Esophagus squamous epithelium (tissue), 5 donors: ENCODE data around the gene ATP1A1. TPM values are rescaled to one million over a fixed set of nuclear protein-coding genes. Genes with fewer than 3 reads are reported as not detected.
A peak's percentile ranks its signal among the peaks of the same experiment; 100 is the strongest.

Source experiments
- DNase-seq: peaks from one replicate; lab custom pipeline; 2025; lab: John Stamatoyannopoulos, UW
- H3K27ac ChIP-seq, 4 donors: fragments of 200-600 bp; sonication (generic); one replicate each; pipeline ENCODE4 v1.5.1; 2016 to 2019; ENCODE audit warnings: mild to moderate bottlenecking in 1 of 4
- H3K27me3 ChIP-seq, 4 donors: fragments of 200-600 bp; sonication (generic); 1 replicate in 3 of 4; 2 replicates in 1 of 4; pipeline versions ENCODE4 v1.5.1 to v1.6.0; 2017 to 2021; ENCODE audit warnings: antibody characterized with exemption in 1 of 4
- H3K36me3 ChIP-seq, 3 donors: fragments of 200-600 bp; sonication (generic); one replicate each; pipeline ENCODE4 v1.5.1; 2016 to 2019
- H3K4me1 ChIP-seq, 3 donors: fragments of 200-600 bp; sonication (generic); one replicate each; pipeline ENCODE4 v1.5.1; 2017 to 2019
- H3K4me3 ChIP-seq, 4 donors: fragments of 200-600 bp; sonication (generic); 1 replicate in 3 of 4; 2 replicates in 1 of 4; pipeline ENCODE4 v1.5.1; 2016 to 2019; ENCODE audit warnings: mild to moderate bottlenecking in 2 of 4, moderate library complexity in 1 of 4
- H3K9me3 ChIP-seq, 3 donors: fragments of 200-600 bp; sonication (generic); one replicate each; pipeline ENCODE4 v1.5.1; 2016 to 2019
- CTCF ChIP-seq, 6 experiments: fragments of 450-650 bp in 4 of 6; fragments of 200-600 bp in 2 of 6; sonication (generic) in 2 of 6; IDR thresholded peaks; one replicate each; pipeline ENCODE4 v1.5.1; 2016 to 2019; ENCODE audit warnings: antibody characterized with exemption in 6 of 6, mild to moderate bottlenecking in 4 of 6, moderate library complexity in 4 of 6
- POLR2A ChIP-seq, 4 donors: fragments of 450-650 bp; IDR thresholded peaks; one replicate each; pipeline ENCODE4 v1.6.1; 2017; ENCODE audit warnings: antibody characterized with exemption in 4 of 4, mild to moderate bottlenecking in 4 of 4, moderate library complexity in 3 of 4
- WGBS, 2 donors: methylation state at CpG; one replicate each; pipeline ENCODE4 v1.1.5; 2018; 5-methylcytosine and 5-hydroxymethylcytosine counted together
- intact Hi-C: fragments of 100-400 bp; cut with DNase I; formaldehyde crosslinking; loops from one replicate; pipeline ENCODE4 v1.15.0; 2022
- total RNA-seq, 4 donors: library from RNA; depleted of rRNA; stranded (reverse); fragments of >200 nt; gene quantifications; one replicate each; pipeline ENCODE4 v1.1.0, GENCODE V29; 2016
- donor health status: DM: yes; HTN: yes; CAD: no.

The ATP1A1 gene
- total RNA-seq, 4 donors from 2014 or later = 310 to 443 (median 391) TPM

GRCh38 chr1:116367256-116367945 is 5.6 kb upstream of the ATP1A1 start:
- peaks cover 0 to 19% (median 5%) of the 10 kb centered on the region in 3 donors for H3K4me1 ChIP-seq
- no peak for DNase-seq
- no peaks in the 10 kb centered on the region for H3K36me3 ChIP-seq
- no peaks in the 10 kb centered on the region for H3K27me3 ChIP-seq
- H3K27ac ChIP-seq = no peak overlapping the region
- no peaks in the 10 kb centered on the region for H3K9me3 ChIP-seq
- intact Hi-C loops = loop anchor here (10.0 kb wide), 1 partner anchor 117 kb away; no protein-coding TSS in a partner anchor
- H3K4me3 ChIP-seq = no peak overlapping the region
- 89 to 92% methylated on average over 3 of the region's 3 CpGs for WGBS, 2 donors
- TF ChIP-seq POLR2A (IDR thresholded peaks at IDR 0.05) (no peak), CTCF (IDR thresholded peaks at IDR 0.05) (no peak)

GRCh38 chr1:116368241-116368640 is 4.8 kb upstream of the ATP1A1 start:
- TF ChIP-seq POLR2A (IDR thresholded peaks at IDR 0.05) (no peak), CTCF (IDR thresholded peaks at IDR 0.05) (no peak)
- Histone ChIP-seq H3K36me3 (no peaks in the 10 kb centered on the region), H3K27me3 (no peaks in the 10 kb centered on the region), H3K4me3 (no peak overlapping the region), H3K9me3 (no peaks in the 10 kb centered on the region), H3K4me1 (peaks cover 0 to 23% (median 7%) of the 10 kb centered on the region in 3 donors), H3K27ac (no peak overlapping the region)
- intact Hi-C loops = loop anchor here (10.0 kb wide), 1 partner anchor 117 kb away; no protein-coding TSS in a partner anchor
- no peak for DNase-seq
- WGBS, 2 donors = 67% methylated on average over 2 of the region's 2 CpGs

- H3K27ac ChIP-seq = no peak overlapping the region
- H3K4me3 ChIP-seq = no peak overlapping the region
- H3K27me3 ChIP-seq = no peaks in the 10 kb centered on the region
- H3K9me3 ChIP-seq = no peaks in the 10 kb centered on the region
- H3K36me3 ChIP-seq = no peaks in the 10 kb centered on the region
- intact Hi-C loops = no loop called here
- 40 to 44% methylated on average over 2 of the region's 2 CpGs for WGBS, 2 donors
- no peak for TF ChIP-seq CTCF (IDR thresholded peaks at IDR 0.05)
- no peak for TF ChIP-seq POLR2A (IDR thresholded peaks at IDR 0.05)
- H3K4me1 ChIP-seq = peaks cover 1 to 34% (median 15%) of the 10 kb centered on the region in 3 donors
- no peak for DNase-seq
Observed at GRCh38 chr1:116370181-116370580, 2.9 kb upstream of the ATP1A1 start.

- Histone ChIP-seq H3K4me1 (peaks cover 12 to 40% (median 30%) of the 10 kb centered on the region in 3 donors), H3K4me3 (no peak overlapping the region), H3K9me3 (no peaks in the 10 kb centered on the region), H3K27ac (peak overlapping the region in 3 of 4 donors; percentile 97 to 99 (median 98)), H3K36me3 (no peaks in the 10 kb centered on the region), H3K27me3 (no peaks in the 10 kb centered on the region)
- DNase-seq = no peak
- WGBS, 2 donors = 67 to 74% methylated on average over 1 of the region's 1 CpG
- intact Hi-C loops = no loop called here
- no peak for TF ChIP-seq CTCF (IDR thresholded peaks at IDR 0.05)
- TF ChIP-seq POLR2A (IDR thresholded peaks at IDR 0.05) = no peak
Observed at GRCh38 chr1:116371752-116372151, 1.3 kb upstream of the ATP1A1 start.

- Histone ChIP-seq H3K4me3 (peak overlapping the region; percentile 62 to 94 (median 90)), H3K4me1 (peaks cover 16 to 44% (median 30%) of the 10 kb centered on the region in 3 donors), H3K9me3 (no peaks in the 10 kb centered on the region), H3K27ac (peak overlapping the region; percentile 90 to 99 (median 98)), H3K36me3 (no peaks in the 10 kb centered on the region), H3K27me3 (no peaks in the 10 kb centered on the region)
- TF ChIP-seq POLR2A (IDR thresholded peaks at IDR 0.05) = no peak
- no peak for TF ChIP-seq CTCF (IDR thresholded peaks at IDR 0.05)
- no peak for DNase-seq
- intact Hi-C loops = no loop called here
- 30 to 35% methylated on average over 11 of the region's 11 CpGs for WGBS, 2 donors
Observed at GRCh38 chr1:116372191-116372590, 853 bp upstream of the ATP1A1 start.
